HG03558 (cell line): ENCODE measurements around the gene SLC22A8.
"Not testable (repeated sequence)": the region's sequence is repeated elsewhere in the genome, so short reads cannot be mapped to it uniquely, and the experiment has no call there.

Source experiments
- ATAC-seq: cut with Tn5 transposase; IDR thresholded peaks from one replicate; pipeline ENCODE4 v1.9.1; 2021; ENCODE audit warnings: moderate number of reproducible peaks; ENCODE audit not compliant: unreplicated experiment; ENCODE audit errors: extremely low read depth

SLC22A8 gene, protein sequence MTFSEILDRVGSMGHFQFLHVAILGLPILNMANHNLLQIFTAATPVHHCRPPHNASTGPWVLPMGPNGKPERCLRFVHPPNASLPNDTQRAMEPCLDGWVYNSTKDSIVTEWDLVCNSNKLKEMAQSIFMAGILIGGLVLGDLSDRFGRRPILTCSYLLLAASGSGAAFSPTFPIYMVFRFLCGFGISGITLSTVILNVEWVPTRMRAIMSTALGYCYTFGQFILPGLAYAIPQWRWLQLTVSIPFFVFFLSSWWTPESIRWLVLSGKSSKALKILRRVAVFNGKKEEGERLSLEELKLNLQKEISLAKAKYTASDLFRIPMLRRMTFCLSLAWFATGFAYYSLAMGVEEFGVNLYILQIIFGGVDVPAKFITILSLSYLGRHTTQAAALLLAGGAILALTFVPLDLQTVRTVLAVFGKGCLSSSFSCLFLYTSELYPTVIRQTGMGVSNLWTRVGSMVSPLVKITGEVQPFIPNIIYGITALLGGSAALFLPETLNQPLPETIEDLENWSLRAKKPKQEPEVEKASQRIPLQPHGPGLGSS

GRCh38 chr11:63015521-63016215, at the start of gene SLC22A8:
SLC22A8 (minus strand) TSS chr11:63015841; CDS start chr11:63014958, 883 bp downstream.
- no peak for ATAC-seq

- not testable (repeated sequence) for ATAC-seq
Observed at GRCh38 chr11:63046203-63046602, 30.6 kb upstream of the SLC22A8 start.

DNA sequence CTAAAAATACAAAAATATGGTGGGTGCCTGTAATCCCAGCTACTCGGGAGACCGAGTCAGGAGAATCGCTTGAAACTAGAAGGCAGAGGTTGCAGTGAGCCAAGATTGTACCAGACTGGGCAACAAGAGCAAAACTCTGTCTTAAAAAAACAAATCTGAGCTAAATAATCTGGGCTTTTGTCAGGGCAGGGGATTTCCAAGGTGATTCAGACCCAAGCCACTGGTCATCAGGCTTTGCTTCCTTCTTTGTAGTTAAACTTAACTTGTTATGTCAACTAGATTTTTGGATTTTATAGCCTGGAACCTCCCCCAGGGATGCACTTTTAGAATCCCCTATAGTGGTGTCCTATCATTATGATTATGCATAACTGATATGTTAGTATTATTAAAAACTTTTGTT, 27.0 kb upstream of the SLC22A8 start:
- no peak for ATAC-seq

DNA sequence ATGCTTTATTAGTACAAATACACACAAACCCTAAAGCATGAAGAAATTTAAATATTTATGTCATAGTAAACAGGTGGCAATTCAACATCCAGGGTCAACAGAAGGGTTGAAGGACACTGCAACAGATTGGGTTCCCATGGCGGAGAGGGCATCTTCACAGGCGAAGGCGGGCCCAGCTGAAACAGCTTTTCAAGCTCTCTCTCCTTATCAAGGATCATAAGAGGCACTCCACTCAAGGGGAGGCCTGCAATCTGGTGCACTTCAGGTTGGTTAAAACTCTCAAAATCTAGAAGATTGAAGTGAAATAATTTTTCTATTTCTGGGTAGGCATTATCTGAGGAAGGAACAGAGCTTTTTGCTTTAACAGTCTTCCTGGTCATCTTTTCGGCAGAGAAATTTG, 16.8 kb upstream of the SLC22A8 start:
- no peak for ATAC-seq

DNA sequence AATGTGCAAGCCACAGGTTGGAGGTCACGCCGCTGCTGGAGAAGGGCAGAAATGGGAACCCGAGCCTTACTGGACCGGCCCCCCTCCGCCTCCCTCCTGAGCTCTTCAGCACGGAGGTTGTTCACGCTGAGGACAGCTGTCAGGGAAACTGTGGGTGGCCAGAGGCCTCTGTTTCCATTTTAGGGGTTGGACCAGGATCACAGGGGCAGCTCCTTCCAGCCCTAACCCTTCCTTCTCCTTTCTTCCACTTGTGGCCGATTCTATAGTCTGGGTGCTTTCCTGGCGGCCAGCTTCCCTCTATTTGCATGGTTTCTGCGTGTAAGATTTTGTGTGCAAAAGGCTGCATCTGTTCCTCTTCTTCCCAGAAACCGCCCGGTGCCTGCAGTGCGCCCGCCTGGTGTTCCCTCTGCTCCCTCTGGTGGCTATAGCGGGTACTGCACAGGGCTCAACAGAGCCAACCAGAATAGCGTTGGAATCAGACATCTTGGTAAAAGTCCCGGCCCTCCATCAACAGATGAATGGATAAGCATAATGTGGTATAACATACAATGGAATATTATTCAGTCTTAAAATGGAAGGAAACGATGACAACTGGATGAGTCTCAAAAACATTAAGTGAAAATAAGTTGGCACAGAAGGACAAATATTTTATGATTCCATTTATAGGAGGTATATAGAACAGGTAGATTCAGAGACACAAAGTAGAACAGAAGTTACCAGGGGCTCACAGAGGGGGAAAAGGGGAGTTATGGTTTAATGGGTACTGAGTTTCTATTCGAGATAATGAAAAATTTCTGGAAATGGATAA, 8.4 kb upstream of the SLC22A8 start:
- no peak for ATAC-seq

DNA sequence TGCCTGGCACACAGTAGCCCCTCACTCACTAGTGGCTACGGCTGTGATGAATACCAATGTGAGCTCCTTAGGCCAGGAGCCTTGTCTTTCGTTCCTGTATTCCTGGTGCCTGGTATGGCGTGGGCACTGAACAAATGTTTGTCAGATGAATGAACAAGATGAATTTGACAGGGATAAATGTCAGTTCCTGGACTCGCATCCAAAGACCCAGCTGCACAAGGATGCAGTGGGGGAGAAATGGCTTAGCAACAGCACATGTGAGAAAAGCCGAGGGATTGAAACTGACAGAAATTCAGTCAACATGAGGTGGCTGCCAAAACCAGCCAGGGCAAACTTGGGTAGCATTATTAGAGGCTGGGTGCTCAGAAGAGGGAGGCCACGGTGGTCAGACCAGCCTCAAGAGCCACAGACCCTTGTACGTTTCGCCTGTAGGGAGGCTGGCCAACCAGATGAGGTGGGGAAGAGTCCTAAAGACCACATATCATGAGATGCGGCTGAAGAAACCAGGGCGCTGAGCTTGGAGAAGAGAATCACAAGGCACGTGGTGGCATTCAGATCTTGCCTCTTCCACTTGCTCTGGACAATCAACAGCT, 7.7 kb upstream of the SLC22A8 start:
- ATAC-seq: no peak

GRCh38 chr11:63022441-63022840, 6.8 kb upstream of the SLC22A8 start:
- ATAC-seq: no peak

DNA sequence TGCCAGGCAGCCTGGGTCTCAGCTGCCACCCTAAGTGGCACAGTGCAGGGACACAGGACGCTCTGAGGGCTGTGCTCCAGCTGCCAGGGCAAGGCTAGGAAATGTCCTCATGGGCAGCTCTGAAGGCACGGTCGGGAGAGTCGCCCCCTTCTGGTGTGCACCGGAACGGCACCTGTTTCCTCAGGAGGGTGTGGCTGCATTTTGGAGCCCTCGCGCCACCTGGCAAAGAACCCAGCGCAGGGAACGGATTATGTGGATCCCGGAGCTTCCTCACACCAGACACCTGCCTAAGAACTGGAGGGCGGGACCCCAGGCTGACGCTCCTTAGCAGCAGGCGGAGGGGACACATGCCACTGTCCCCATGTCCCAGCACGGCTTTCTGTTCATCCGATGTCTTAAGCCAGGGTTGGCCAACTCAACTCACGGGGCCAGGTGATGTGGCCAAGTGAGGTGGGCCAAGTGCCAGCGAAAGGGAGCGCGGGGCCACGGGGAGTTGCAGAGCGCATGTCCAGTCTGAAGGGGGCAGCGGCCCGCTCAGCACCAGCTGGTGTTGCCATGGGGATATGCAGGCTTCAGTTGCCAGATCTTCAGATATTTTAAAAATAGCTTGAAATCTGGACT, 5.1 kb upstream of the SLC22A8 start:
- no peak for ATAC-seq

DNA sequence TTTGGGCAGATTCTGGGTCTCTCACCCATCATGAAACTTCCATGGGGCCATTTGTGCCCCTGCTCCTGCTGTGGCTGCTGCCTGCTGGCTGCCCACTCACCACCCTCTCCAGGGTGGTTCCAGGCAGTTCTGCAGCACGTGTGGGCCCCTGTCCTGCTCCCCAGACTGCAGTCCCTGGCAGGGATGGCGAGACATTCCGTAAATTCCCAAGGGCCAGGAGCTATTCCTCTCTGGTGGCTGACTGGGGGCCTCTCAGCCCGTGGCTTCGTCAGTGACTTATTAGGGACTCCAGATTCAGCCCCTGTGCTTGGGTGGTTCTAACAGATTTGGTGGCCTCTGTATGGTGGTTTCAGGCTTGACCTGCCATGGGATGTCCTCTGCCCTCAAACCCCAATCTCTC, 3.9 kb upstream of the SLC22A8 start:
- ATAC-seq: no peak

- no peak for ATAC-seq
Observed at GRCh38 chr11:63017306-63017974, 1.8 kb upstream of the SLC22A8 start.

GRCh38 chr11:63014408-63015055, 1.1 kb downstream of the SLC22A8 start:
- no peak for ATAC-seq

- no peak for ATAC-seq
Observed at GRCh38 chr11:63012839-63013238, 2.8 kb downstream of the SLC22A8 start.

DNA sequence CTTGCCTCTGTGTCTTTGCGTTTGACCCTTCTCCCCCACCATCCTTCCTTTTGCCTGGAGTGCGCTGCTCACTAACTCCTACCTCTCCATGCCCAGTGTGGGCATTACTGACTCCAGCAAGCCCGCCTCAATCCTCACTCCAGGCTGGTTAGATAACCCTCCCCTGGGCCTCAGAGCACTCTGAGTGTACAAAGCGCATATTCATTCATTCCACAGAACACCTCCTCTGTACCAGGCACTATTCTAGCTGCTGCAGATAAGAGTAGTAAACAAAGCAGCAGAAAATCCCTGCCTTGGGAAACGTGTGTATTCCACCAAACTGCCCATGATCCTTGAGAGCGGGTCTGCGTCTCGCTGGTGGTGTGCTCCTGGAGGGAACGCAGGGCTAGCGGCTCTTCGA, 3.2 kb downstream of the SLC22A8 start:
- ATAC-seq: no peak

- ATAC-seq: no peak
Observed at GRCh38 chr11:63010934-63011439, 4.7 kb downstream of the SLC22A8 start.

GRCh38 chr11:63007920-63008319, 7.7 kb downstream of the SLC22A8 start:
- no peak for ATAC-seq

- no peak for ATAC-seq
Observed at GRCh38 chr11:63001456-63001855, 14.2 kb downstream of the SLC22A8 start.

DNA sequence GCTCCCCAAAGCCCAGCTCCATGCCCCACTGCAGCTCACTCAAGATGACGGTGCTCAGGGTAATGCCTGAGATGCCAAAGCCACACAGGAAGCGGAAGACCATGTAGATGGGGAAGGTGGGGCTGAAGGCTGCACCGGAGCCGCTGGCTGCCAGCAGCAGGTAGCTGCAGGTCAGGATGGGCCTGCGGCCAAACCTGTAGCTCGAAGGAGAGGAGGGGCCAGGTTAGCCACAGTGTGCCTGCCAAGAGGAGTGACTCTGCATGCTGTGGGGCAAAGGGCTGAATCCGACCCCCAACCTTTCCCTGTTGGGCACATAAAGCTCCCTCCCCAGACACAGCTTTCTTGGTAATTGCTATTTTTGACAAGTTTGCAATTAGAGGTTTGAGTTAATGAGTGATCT, 16.0 kb downstream of the SLC22A8 start:
- ATAC-seq: no peak

DNA sequence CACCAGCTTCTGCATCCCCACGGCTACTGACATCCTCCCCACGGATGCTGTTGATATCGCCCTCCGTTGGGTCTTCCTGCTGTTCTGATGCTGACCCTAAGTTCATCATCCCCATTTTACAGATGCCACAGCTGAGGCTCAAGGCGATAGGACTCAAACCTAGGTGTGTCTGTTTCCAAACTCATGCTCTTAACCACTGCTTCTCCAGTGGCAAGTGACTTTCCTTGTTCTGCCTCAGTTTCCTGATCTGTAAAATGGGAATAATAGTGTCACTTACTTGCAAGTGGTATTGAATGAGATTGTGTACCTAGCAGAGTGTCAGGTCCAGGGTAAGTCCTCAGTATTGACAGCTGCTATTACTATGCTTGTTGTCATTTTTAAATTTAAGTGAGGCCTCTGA, 16.5 kb downstream of the SLC22A8 start:
- ATAC-seq: no peak

DNA sequence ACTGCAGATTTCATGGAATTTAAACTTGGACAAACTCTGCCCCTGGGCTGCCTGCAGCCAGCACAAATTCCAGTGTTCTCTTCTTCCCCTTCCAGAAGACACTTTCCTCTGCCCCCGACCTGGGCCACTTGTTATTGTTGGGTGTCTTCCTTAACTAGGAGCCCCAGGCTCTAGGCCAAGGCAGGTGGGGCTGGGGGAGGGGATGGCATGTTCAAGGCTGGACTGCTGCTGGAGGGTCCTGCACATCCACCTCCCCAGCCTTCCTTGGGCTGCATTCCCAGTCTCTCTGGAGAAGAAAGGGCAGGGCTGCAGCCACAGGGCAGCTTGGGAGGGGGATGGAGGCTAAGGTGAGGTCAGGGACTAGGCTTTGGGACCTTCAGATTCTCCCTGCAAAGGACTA, 19.4 kb downstream of the SLC22A8 start:
- ATAC-seq: no peak
